Neuronal stem cell (in vitro differentiated cells): ENCODE measurements around the gene CENPO.

ENCODE experiments used
- DNase-seq: peaks from one replicate; pipeline ENCODE4 v3.0.0-alpha.2; 2013; ENCODE audit warnings: low spot score
- H2AFZ ChIP-seq: one replicate; pipeline ENCODE4 v1.6.1; 2013; ENCODE audit warnings: mild to moderate bottlenecking, low read length, inconsistent platforms
- H2AK5ac ChIP-seq: 2 replicates; pipeline ENCODE4 v1.6.1; 2013; ENCODE audit warnings: low read depth, mild to moderate bottlenecking, inconsistent platforms, low read length, moderate library complexity, mixed read lengths
- H2BK120ac ChIP-seq: 2 replicates; pipeline ENCODE4 v1.6.1; 2013; ENCODE audit warnings: low read depth, mild to moderate bottlenecking, inconsistent platforms, low read length, moderate library complexity, mixed read lengths
- H2BK12ac ChIP-seq: one replicate; pipeline ENCODE4 v1.6.1; 2013; ENCODE audit warnings: low read length, inconsistent platforms
- H2BK15ac ChIP-seq: 2 replicates; pipeline ENCODE4 v1.6.1; 2013; ENCODE audit warnings: mild to moderate bottlenecking, low read length, inconsistent platforms, mixed read lengths
- H2BK5ac ChIP-seq: one replicate; pipeline ENCODE4 v1.6.1; 2013; ENCODE audit warnings: inconsistent platforms, mild to moderate bottlenecking, low read length, moderate library complexity
- H3K14ac ChIP-seq: one replicate; pipeline ENCODE4 v1.6.1; 2013; ENCODE audit warnings: low read length, inconsistent platforms
- H3K18ac ChIP-seq: 2 replicates; pipeline ENCODE4 v1.6.1; 2013; ENCODE audit warnings: low read length, inconsistent platforms
- H3K23ac ChIP-seq: 2 replicates; pipeline ENCODE4 v1.6.1; 2013; ENCODE audit warnings: low read depth, mild to moderate bottlenecking, mixed read lengths, low read length, inconsistent platforms; ENCODE audit not compliant: poor library complexity
- H3K27ac ChIP-seq: replicated peaks from 3 replicates; pipeline ENCODE4 v1.5.1; 2013; ENCODE audit warnings: low read length, inconsistent platforms
- H3K27me3 ChIP-seq, 3 experiments: 2 replicates each; pipeline ENCODE4 v1.6.1; 2013; ENCODE audit warnings: low read length in 3 of 3, mild to moderate bottlenecking in 2 of 3, inconsistent platforms in 1 of 3, low read depth in 1 of 3, mixed read lengths in 1 of 3, moderate library complexity in 1 of 3; ENCODE audit not compliant: control insufficient read depth in 3 of 3, insufficient read depth in 3 of 3
- H3K36me3 ChIP-seq, 2 donors: replicated peaks in 1 of 2; 2 replicates each; pipeline ENCODE4 v1.6.1; 2013; ENCODE audit warnings: low read length in 2 of 2; ENCODE audit not compliant: control insufficient read depth in 2 of 2, insufficient read depth in 2 of 2
- H3K4ac ChIP-seq: 2 replicates; pipeline ENCODE4 v1.6.1; 2013; ENCODE audit warnings: inconsistent platforms, mild to moderate bottlenecking, low read length, moderate library complexity
- H3K4me1 ChIP-seq, 2 donors: 1 replicate in 1 of 2; 2 replicates in 1 of 2; pipeline ENCODE4 v1.6.1; 2013; ENCODE audit warnings: low read length in 2 of 2, low read depth in 1 of 2; ENCODE audit not compliant: control insufficient read depth in 2 of 2, insufficient read depth in 1 of 2
- H3K4me2 ChIP-seq: one replicate; pipeline ENCODE4 v1.6.1; 2013; ENCODE audit warnings: mild to moderate bottlenecking, low read length, inconsistent platforms; ENCODE audit not compliant: insufficient read depth, poor library complexity, severe bottlenecking
- H3K4me3 ChIP-seq, 2 donors: 2 replicates each; pipeline ENCODE4 v1.5.1; 2013; ENCODE audit warnings: low read length in 2 of 2, mild to moderate bottlenecking in 2 of 2, inconsistent platforms in 1 of 2, moderate library complexity in 1 of 2
- H3K79me1 ChIP-seq: one replicate; pipeline ENCODE4 v1.6.1; 2013; ENCODE audit warnings: low read depth, mild to moderate bottlenecking, inconsistent platforms, low read length, moderate library complexity
- H3K9ac ChIP-seq: one replicate; pipeline ENCODE4 v1.6.1; 2013; ENCODE audit warnings: mild to moderate bottlenecking, low read depth, low read length, inconsistent platforms; ENCODE audit not compliant: poor library complexity
- H3K9me3 ChIP-seq, 2 donors: replicated peaks in 1 of 2; 2 replicates each; pipeline versions ENCODE3 to v1.6.1; 2013; ENCODE audit warnings: low read length in 2 of 2, mild to moderate bottlenecking in 2 of 2, inconsistent platforms in 1 of 2, low read depth in 1 of 2, mixed read lengths in 1 of 2, moderate library complexity in 1 of 2; ENCODE audit not compliant: control insufficient read depth in 2 of 2, insufficient read depth in 1 of 2
- H4K8ac ChIP-seq: one replicate; pipeline ENCODE4 v1.6.1; 2013; ENCODE audit warnings: low read depth, mild to moderate bottlenecking, inconsistent platforms, low read length, moderate library complexity
- H4K91ac ChIP-seq: one replicate; pipeline ENCODE4 v1.6.1; 2013; ENCODE audit warnings: low read length, low read depth, mild to moderate bottlenecking, inconsistent platforms; ENCODE audit not compliant: poor library complexity
- WGBS, 2 donors: extraction: QIAGEN DNeasy Blood & Tissue Kit; methylation state at CpG; one replicate each; pipeline ENCODE4 v1.1.7; 2013; ENCODE audit warnings: missing lambda C conversion rate in 2 of 2, mixed read lengths in 1 of 2; ENCODE audit not compliant: insufficient read length in 2 of 2, insufficient replicate concordance in 1 of 2; ENCODE audit errors: extremely low coverage in 2 of 2; 5-methylcytosine and 5-hydroxymethylcytosine counted together

CENPO gene

DNA sequence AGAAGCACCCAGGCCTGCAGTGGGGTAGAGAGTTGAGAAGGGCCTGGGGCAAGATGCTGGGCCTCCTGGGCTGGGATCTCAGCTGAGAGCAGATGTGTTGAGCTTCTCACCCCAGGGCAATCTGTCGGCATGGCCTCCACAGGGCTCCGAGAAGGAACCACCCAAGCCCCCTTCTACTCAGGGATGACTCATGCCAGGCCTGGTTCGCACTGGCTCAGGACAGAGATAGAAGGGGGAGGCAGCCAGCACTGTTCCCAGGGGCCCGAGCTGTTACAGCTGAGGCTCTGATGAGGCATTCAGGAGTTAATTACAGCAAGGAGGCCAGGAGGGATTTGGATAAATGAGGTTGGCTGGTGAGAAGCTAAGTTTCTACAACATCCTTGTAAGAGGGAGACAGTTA, 62.5 kb downstream of the CENPO start:
- H3K27ac ChIP-seq = peak overlapping the region; percentile 65
- H2BK12ac ChIP-seq = no peak overlapping the region
- no peak overlapping the region for H2AK5ac ChIP-seq
- peak overlapping the region; percentile 7 for H3K18ac ChIP-seq
- no peak for DNase-seq
- no peak overlapping the region for H3K4me3 ChIP-seq
- no peak overlapping the region for H3K4me2 ChIP-seq
- WGBS, 2 donors = no CpG with 5 or more reads among the region's 4 CpGs
- no peak overlapping the region for H2BK120ac ChIP-seq
- H3K9ac ChIP-seq = no peak overlapping the region
- no peak overlapping the region for H4K91ac ChIP-seq
- no peak overlapping the region for H2AFZ ChIP-seq
- peaks cover 3 to 11% of the 10 kb centered on the region in 2 donors for H3K4me1 ChIP-seq
- no peak overlapping the region for H2BK15ac ChIP-seq
- no peak overlapping the region for H4K8ac ChIP-seq
- H3K14ac ChIP-seq = peak overlapping the region; percentile 6
- H3K4ac ChIP-seq = no peak overlapping the region
- no peak overlapping the region for H3K23ac ChIP-seq
- no peaks in the 10 kb centered on the region for H3K27me3 ChIP-seq
- H3K36me3 ChIP-seq = peaks cover 4 to 16% of the 10 kb centered on the region in 2 donors
- H3K79me1 ChIP-seq = no peaks in the 10 kb centered on the region
- H3K9me3 ChIP-seq = peaks cover 2 to 3% of the 10 kb centered on the region in 2 donors
- H2BK5ac ChIP-seq = no peak overlapping the region

DNA sequence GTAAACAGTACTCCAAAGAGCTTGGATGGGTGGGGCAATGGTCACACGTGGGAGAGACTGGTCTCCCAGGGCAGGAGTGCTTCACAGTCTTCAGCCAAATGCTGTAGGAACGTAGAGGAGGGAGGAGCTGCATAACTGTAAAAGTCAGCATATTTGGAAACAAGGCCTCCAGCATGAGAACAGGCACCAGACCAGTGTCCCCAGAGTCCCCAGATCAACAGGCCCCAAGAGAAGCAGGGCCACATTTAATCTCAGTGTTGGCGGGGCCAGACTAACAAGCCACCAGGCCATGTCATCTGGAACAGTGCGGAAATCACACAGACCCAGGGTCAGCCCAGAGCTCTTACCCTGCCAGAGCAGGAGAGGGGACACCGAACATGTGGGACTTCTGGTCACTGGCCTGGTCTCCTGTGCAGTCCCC, 63.6 kb downstream of the CENPO start:
- no peak overlapping the region for H2BK5ac ChIP-seq
- H3K9me3 ChIP-seq = peaks cover under 1 to 2% of the 10 kb centered on the region in 2 donors

DNA sequence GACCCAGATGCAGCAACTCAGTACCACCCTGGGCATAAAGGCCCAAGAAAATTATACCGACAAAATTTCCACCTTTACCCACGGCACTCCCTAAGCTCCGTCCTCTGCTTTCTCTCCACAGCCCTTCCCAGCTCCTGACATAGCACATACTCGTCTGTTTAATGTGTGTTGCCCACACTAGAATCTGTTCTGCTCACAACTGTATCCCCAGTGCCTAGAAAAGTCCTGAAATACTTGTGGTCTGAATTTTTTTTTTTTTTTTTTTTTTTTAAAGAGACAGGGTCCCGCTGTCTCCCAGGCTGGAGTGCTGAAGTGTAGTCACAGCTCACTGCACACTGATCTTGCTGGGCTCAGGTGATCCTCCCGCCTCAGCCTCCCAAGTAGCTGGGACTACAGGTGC, 64.5 kb downstream of the CENPO start:
- Histone ChIP-seq H2BK12ac (no peak overlapping the region), H3K79me1 (no peaks in the 10 kb centered on the region), H2BK5ac (no peak overlapping the region), H2BK15ac (no peak overlapping the region), H3K14ac (no peak overlapping the region), H3K4me1 (peaks cover 3 to 11% of the 10 kb centered on the region in 2 donors), H4K8ac (no peak overlapping the region), H3K27ac (no peak overlapping the region), H3K18ac (no peak overlapping the region), H3K4me3 (no peak overlapping the region), H2AFZ (no peak overlapping the region), H3K9ac (no peak overlapping the region), H3K27me3 (no peaks in the 10 kb centered on the region), H2AK5ac (no peak overlapping the region), H2BK120ac (no peak overlapping the region), H4K91ac (no peak overlapping the region), H3K23ac (no peak overlapping the region), H3K9me3 (peaks cover 0 to 2% of the 10 kb centered on the region in 2 donors), H3K4me2 (no peak overlapping the region), H3K36me3 (peaks cover 1 to 15% of the 10 kb centered on the region in 2 donors), H3K4ac (no peak overlapping the region)
- WGBS, 2 donors = no CpG with 5 or more reads among the region's 6 CpGs
- no peak for DNase-seq

More for the DNA sequence above, 63.6 kb downstream of the CENPO start:
- H3K27me3 ChIP-seq = no peaks in the 10 kb centered on the region
- H3K14ac ChIP-seq = no peak overlapping the region
- no peaks in the 10 kb centered on the region for H3K79me1 ChIP-seq
- DNase-seq = no peak
- no peak overlapping the region for H2AK5ac ChIP-seq
- no peak overlapping the region for H2BK12ac ChIP-seq
- H3K9ac ChIP-seq = no peak overlapping the region
- no peak overlapping the region for H3K4me3 ChIP-seq
- no peak overlapping the region for H2BK15ac ChIP-seq
- H3K4me1 ChIP-seq = peaks cover 3 to 11% of the 10 kb centered on the region in 2 donors
- no peak overlapping the region for H3K27ac ChIP-seq
- H3K4me2 ChIP-seq = no peak overlapping the region
- H3K18ac ChIP-seq = no peak overlapping the region
- WGBS, 2 donors = no CpG with 5 or more reads among the region's 5 CpGs
- H4K8ac ChIP-seq = no peak overlapping the region
- H2AFZ ChIP-seq = no peak overlapping the region
- H3K23ac ChIP-seq = no peak overlapping the region
- H4K91ac ChIP-seq = no peak overlapping the region
- no peak overlapping the region for H2BK120ac ChIP-seq
- no peak overlapping the region for H3K4ac ChIP-seq
- H3K36me3 ChIP-seq = peaks cover 1 to 16% of the 10 kb centered on the region in 2 donors

DNA sequence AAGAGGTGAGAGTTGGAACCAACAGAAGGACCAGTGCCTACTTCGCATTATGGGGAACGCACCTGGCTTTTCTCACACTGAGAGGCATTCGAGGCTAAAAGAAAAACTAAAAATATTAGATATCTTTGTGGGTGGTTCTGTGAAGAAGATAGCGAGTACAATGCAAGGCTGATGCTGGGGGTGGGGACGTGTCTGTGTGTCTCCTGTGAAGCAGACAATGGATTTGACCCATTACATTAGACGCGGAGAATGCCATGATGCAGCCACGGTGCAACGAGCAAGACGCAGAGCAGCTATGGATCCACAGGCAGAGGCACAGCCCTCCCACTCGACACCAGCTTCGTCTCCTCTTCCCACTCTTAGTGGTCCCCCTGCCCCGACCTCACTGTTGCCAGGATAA, 65.8 kb downstream of the CENPO start:
- no peak overlapping the region for H4K8ac ChIP-seq
- no peaks in the 10 kb centered on the region for H3K27me3 ChIP-seq
- no peaks in the 10 kb centered on the region for H3K79me1 ChIP-seq
- H3K23ac ChIP-seq = no peak overlapping the region
- no peak overlapping the region for H3K18ac ChIP-seq
- H3K4me2 ChIP-seq = no peak overlapping the region
- no peak overlapping the region for H3K9ac ChIP-seq
- H3K4me1 ChIP-seq = peaks cover 3 to 11% of the 10 kb centered on the region in 2 donors
- no peak overlapping the region for H2AFZ ChIP-seq
- no peak overlapping the region for H2BK120ac ChIP-seq
- H2BK5ac ChIP-seq = no peak overlapping the region
- WGBS, 2 donors = no CpG with 5 or more reads among the region's 13 CpGs
- no peak overlapping the region for H3K27ac ChIP-seq
- H2BK15ac ChIP-seq = no peak overlapping the region
- H2BK12ac ChIP-seq = no peak overlapping the region
- H3K9me3 ChIP-seq = peaks cover 0 to 2% of the 10 kb centered on the region in 2 donors
- H3K4ac ChIP-seq = no peak overlapping the region
- no peak for DNase-seq
- peak overlapping the region; percentile 19 for H4K91ac ChIP-seq
- H2AK5ac ChIP-seq = no peak overlapping the region
- peaks cover 1 to 4% of the 10 kb centered on the region in 2 donors for H3K36me3 ChIP-seq
- H3K4me3 ChIP-seq = no peak overlapping the region
- no peak overlapping the region for H3K14ac ChIP-seq
